Mesenteric fat pad (tissue), 1 donor: ENCODE data around the gene CHCHD10. TPM values are rescaled to one million over a fixed set of nuclear protein-coding genes. Genes with fewer than 3 reads are reported as not detected.

Experiments used
- DNase-seq: peaks from one replicate; pipeline ENCODE4 v3.0.0-alpha.2; 2020; ENCODE audit warnings: low spot score
- total RNA-seq: library from RNA; stranded (reverse); fragmentation: NEBNext Ultra II Directional; extraction: Animal tissue kit (Norgen Biotek cat#: 25700); gene quantifications from one replicate; pipeline ENCODE4 v1.2.1, GENCODE V29; 2021
- donor health status: DM: yes; HTN: yes; CAD: no.

The CHCHD10 gene
- total RNA-seq, 1 donor from 2014 or later, result 357 TPM

DNA sequence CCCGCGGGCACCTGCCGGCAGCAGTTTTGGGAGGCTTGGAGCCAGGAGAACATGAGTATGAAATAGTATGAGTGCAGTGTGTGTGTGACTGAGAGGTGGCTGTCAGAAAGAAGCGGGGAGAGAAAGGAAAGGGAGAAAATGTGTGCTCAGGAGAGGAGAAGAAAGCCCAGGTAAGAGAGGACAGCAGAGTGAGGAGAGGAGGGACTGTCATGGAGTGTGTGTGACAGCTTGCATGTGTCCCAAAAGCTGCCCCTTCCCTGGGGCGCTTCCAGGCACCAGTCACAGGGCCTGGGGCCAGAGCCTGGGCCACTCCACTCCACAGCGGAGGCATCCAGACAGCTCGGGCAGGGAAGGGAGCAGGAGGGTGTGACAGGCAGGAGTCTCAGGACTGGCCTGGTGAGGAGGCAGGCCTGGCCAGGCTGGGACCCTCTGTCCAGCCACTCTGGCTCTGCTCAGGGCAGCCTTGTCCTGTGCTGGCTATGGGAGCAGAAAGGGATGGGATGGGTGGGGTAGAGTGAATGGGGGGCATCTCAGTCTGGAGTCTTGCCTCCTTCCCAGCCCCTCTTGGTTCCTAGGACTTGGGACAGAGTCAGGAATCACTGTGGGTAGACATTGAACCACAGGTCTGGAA lies 5.8 kb upstream of the CHCHD10 start:
- no peak for DNase-seq

DNA sequence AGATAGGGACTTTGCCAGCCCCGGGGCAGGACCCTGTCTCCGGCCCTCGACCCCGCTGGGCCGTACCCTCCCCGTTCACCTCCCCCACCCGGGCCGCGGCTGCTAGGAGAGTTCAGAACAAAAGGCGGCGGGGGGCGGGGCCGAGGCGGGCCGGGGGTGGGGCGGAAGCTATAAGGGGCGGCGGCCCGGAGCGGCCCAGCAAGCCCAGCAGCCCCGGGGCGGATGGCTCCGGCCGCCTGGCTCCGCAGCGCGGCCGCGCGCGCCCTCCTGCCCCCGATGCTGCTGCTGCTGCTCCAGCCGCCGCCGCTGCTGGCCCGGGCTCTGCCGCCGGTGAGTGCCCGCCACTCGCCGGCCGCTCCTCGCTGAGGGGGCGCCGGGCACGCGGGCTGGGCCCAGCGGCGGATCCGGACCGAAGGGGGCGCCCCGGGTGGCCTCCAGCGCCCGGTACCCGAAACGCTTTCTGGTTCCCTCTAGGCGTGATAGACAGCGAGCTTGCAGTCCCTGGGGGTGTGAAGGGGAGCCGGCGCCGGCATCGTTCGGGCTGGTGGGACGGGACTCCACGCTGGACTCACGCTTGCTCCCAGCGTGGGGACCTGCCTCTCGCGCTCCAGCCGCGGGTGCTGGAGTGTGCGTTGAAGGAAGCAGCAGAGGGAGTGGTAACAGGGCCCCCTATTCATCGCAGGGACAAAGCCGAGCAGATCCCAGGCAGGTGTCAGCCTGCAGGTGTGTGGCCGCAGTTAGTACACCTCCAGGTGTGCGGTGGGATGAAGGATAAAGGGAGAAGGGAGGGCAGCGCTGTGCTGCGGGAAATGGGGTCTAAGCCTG lies 5.1 kb upstream of the CHCHD10 start, which contains the start of gene MMP11:
Gene MMP11, plus strand, starts transcription at position 201 of the 825 bp plus-strand sequence. Its CDS starts 22 bp downstream, at position 223.
- DNase-seq, result no peak

DNA sequence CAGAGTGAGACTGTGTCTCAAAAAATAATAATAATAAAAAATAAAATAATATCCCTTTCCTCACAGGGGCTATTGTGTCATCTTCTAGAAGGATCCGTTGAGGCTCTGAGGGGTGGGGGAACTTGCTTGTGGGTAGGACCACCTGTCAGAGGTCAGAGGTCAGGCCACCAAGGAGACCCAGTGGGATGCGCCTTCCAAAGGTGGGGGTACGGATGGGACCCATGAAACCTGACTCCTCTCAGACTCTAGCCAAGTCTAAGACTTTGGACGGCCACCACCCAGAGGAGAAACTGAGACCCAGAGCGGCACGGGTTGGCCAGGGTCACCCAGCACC lies 4.5 kb upstream of the CHCHD10 start:
- DNase-seq, result no peak

DNA sequence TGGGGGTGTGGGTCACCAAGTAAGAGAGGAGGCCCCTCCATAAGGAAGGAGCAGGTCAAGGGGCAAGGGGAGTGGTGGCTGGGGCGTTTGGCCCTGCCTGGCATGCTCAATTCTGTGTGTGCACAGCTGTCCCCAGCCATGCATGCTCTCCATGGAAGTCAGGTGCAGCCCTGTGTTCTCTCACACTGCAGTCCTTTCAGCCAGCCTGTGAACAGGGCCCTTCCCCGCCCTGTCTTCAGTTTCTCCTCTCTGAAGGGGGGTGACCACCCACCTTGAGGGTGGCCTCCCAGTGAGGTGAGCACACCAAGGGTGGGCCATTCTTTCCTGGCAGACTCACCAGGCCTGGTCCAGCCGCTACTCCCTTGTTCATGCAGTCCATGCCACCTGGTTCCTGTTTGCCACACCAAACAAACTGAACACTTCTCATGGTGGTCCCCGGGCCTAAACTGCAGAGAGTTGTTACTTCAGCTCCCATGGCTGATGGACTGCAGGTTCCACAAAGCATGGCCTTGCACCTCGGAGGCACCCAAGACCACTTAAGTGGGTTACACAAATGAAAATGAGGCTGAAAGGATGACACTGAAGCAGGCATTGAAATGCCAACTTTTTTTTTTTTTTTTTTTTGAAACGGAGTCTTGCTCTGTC lies 1.7 kb upstream of the CHCHD10 start:
- no peak for DNase-seq

DNA sequence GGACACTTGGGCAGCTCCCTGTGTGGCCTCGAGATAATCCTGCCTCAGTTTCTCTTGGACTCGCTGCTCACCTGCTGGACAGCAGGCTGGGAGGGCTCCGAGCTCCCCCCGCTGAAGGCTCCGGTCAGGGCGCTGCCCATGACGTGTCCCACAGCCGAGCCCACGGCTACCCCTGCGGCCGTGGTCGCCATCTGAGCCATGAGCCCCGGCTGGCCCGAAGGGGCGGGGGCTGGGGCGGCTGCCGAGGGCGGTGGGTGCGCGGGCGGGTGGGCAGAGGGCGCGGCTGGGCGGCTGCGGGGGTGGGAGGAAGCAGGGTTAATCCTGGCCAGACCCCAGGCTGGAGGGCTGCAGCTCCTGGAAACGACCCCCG lies 484 bp downstream of the CHCHD10 start:
- DNase-seq, result no peak

DNA sequence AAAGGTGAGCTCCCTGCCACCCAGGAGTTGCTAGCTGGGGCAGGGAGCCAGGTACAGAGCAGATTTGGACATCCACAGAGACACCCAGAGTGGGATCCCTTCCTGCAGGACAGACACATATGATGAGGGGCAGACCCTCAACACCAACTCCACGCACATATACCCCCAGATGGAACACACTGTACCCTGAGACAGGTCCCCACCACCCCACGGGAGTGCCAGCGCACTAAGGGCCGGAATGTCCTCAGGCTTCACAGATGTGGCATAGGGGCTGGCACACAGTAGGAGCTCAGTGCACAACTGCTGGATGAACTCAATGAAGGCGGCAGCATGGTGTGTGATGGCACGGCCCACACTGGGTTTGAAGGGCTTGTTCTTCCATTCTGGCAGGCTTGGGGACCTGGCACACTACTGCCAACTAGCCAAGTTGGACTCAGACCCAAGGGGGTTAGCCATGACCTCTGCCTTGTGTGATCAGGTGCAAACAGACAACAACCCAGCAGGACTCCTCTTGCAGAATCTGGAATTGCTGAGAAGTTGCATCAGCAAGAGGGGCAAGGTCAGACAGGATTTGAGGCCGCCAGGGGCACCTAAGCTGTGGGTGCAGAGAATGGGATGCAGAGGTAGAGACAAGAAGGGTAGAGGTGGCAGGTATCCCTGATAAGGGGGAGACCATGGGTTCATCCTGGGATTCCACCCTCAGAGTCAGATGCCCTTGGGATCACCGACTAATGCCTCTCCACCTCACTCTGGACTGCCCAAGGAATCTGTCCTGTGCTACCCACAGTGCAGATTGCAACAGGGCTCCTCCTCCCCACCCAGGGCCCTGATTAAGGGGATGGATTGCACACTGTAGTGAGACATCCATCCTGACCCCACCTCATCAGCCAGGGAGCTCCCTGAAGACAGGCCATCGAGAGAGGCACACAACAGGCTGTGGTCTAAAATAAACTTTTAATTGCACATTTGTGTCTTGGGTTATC lies 2.6 kb downstream of the CHCHD10 start:
- DNase-seq, result no peak

DNA sequence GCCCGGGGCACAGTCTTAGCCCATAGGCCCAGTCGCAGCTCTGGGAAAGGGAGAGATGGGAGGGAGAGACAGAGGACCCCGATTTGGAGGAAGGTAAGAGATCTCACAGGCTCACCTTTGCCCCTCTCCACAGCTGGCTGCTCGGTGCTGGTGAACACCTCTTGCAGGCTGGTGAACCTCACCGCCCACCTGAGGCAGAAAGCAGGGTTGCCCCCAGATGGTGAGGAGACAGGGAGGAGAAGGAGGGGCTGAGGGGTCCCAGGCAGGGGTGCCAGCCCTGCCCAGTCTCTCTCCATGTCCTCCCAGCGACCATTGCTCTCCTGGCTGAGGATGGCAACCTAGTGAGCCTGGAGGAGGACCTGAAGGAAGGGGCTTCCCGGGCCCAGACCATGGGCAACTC lies 3.8 kb downstream of the CHCHD10 start:
- DNase-seq, result no peak

DNA sequence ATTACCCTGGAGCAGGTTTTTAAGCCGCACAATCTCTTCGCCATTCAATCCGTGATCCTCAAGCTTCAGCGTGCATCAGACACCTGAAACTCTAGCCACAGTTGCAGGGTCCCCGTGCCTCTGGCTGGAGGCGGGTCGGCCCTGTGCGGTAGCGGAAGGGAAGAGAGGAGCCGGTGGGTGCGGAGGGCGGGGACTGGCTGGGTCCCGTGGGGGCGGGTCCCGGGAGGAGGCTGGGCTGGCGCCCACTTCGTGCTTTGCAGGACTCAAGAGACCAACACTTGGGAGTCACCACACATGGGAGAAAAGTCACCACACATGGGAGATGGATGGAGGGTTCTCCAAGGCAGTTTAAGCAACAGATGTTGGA lies 4.2 kb downstream of the CHCHD10 start:
- no peak for DNase-seq

DNA sequence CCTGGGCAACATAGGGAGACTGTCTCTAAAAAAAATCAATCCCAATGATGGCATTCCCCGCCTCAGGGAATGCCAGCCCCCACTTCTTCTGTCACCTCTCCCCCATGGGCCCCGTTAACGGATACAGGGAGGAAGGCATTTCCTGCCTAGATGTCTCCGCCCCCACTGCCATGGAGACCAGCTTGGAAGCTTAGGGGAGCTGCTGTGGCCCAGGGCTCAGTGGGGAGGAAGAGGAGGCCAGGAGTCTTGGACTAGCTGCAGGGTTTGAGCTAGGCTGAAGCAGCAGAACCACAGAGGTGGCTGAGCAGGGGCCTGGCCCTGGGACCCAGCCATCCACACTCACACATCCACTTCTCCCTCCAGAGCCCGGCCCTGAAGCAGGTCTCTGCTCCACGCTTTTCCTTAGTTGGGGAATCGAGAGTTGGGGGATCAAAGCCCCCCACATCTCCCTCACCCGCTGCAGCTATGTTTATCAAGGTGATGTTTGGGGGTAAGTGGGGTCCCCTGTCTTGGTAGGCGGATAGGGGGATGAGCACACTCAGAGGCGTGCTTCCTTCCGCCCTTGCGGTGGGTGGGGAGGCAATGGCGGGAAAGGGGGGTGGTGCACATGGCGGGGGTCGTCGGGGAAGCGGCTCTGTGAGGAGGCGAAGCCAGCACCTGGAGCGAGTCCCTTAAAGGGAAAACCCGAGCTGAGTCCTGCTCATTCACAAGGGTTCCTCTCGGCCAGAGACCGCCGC lies 4.8 kb downstream of the CHCHD10 start, which contains the start of gene C22orf15:
Gene C22orf15, plus strand, starts transcription at position 149 of the 737 bp plus-strand sequence. Its CDS starts 317 bp downstream, at position 466.
- no peak for DNase-seq

DNA sequence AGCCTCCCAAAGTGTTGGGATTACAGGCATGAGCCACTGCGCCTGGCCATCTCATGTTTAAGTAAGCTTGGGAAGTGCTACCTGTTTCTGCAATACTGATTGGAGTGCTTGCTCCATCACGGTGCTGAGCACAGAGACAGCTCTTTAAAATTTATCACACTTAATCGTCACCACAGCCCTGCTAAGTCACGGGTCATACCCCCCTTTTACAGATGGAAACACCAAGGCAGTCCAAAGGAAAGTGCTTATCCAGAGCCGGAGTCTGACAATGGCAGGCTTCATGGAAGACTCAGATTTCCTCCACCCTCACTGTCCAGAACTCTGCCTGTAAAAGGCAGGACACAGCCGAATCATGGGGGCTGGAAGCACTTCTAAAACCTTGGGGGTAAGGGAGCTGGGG lies 7.7 kb downstream of the CHCHD10 start:
- DNase-seq, result no peak

DNA sequence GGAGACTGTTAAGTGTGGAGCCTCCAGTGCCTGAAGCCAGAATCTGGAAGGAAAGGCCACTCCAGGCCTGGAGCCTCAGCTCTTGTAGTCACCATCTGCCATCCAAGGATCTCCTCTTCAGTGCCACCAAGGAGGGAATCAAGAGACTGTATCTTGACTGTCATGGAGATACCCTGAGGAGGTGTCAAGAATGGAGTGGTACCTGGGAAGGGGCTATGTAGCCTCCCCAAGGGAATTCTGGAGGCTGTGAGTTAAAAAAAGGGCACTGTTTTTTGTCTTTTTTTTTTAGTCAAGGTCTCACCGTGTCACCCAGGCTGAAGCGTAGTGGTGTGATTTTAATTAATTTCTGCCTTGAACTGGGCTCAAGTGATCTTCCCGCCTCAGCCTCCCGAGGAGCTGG lies 8.2 kb downstream of the CHCHD10 start:
- no peak for DNase-seq

DNA sequence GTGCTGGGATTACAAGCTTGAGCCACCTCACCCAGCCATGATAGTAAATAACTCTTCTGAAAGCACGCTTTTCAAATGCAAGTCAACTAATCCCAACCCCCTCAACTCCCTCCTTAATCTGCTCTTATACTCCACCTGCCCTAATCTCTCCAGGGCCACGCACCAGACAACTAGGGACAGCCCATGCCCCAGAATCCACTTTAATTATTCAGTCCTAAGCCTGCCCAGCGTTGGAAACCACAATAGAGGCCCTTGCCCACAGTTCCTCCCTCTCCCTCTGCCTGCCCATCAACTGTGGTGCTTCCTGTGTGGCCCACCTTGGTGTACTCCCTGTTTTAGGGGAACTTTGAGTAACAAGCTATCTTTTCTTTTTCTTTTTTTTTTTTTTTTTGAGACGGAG lies 10.9 kb downstream of the CHCHD10 start:
- DNase-seq, result no peak

DNA sequence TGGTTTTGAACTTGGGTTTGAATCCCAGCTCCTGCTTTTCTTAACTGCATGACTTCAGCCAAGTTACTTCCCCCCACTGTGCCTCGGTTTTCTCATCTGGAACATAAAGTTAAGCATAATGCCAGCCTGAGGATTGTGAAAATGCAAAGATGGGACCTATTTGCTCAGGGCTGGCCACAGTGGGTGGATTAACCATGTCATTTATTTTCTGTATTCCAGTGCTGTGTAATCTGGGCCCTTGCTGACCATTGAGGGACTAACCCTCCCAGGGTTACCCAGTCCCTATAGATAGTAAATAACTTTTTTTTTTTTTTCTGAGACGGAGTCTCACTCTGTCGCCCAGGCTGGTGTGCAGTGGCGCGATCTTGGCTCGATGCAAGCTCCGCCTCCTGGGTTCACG lies 12.1 kb downstream of the CHCHD10 start:
- DNase-seq, result no peak

DNA sequence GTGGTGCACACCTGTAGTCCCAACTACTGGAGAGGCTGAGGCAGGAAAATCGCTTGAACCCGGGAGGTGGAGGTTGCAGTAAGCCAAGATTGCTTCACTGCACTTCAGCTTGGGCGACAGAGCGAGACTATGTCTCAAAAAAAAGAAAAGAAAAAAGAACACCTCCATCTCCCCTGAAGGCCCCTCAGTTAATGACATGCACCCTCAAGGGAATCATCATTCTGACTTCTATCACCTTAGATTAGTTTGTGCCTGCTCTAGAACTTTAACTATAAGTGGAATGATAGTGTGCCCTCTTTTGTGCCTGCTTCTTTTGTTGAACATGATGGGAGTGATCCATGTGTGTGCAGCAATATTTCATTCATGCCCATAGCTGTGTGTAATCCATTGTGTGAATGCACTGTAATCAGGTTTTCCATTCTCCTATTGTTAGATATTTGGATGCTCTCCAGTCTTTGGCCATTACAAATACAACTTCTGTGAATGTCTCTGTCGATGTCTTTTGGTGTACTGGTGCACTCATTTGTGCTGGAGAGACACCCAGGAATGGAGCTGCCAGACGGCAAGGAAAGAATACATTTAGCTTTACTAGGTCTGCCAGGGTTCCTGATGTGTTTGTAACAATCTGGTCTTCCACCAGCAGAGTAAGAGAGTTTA lies 12.7 kb downstream of the CHCHD10 start:
- no peak for DNase-seq

DNA sequence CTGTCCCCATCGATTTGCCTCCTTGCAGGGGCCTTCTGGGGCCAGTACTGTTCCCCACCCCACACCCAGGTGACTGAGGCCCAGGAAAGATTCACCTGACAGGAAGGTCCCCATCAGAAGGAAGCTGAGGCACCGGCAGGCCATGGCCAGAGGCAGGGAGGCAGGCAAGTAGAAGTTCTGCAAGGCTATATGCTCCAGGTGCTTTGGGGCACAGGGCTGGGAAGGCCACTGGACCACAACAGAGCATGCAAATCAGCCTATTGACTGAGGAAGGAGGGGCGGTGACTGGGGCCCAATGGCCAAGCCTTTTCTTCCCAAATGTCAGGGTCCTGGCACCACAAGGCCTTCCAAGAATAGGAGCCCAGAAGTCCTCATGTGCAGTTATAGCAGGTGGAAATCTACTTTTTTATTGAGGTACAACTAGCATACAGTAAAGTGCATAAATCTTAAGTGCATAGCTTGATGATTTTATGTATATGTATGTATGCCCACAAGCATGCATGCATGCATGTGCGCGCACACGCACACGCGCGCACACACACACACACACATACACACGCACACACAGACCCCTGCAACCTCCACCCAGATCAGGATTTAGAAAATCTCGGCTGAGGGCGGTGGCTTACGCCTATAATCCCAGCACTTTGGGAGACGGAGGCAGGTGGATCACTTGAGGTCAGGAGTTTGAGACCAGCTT lies 13.4 kb downstream of the CHCHD10 start, which contains the start of gene VPREB3:
Gene VPREB3, minus strand, starts transcription at position 206 of the 700 bp plus-strand sequence. Its CDS starts 62 bp downstream, at position 144.
- DNase-seq, result no peak

DNA sequence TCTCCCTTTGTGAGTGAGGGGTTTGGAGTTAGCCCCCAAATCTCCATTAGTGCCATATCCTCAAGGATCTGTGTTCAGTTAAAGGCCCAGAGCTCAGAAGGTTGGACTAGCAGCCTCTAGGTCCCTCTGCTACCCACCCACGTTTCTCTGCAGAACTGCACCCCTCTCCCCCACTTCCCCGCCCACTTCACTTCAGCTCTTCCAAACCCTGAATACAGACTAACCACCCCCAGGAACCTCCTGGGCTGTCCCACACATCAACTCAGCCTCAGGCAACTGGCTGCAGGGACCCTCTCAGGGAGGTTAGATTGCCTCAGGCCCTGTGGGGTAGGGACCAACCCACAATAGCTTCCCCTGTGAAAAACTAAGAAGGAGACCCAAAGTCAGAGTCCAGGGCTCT lies 14.4 kb downstream of the CHCHD10 start:
- no peak for DNase-seq

DNA sequence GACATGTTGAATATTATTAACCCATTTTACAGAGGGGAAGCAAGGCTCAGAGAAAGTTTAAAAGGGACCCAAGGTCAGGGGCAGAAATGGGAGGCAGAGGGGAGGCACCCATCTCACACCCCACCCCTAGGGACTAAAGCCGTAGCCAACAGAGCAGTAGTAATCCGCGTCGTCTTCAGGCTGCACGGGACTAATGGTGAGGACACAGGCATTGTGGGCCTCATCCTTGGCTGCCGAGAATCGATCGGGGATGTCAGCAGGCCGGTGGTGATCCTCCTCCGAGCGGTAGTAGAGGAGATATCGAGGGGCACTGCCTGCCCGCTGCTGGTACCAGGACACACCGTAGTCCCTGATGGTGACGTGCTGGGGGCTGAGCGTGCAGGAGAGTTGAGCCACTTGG lies 15.0 kb downstream of the CHCHD10 start:
- no peak for DNase-seq

DNA sequence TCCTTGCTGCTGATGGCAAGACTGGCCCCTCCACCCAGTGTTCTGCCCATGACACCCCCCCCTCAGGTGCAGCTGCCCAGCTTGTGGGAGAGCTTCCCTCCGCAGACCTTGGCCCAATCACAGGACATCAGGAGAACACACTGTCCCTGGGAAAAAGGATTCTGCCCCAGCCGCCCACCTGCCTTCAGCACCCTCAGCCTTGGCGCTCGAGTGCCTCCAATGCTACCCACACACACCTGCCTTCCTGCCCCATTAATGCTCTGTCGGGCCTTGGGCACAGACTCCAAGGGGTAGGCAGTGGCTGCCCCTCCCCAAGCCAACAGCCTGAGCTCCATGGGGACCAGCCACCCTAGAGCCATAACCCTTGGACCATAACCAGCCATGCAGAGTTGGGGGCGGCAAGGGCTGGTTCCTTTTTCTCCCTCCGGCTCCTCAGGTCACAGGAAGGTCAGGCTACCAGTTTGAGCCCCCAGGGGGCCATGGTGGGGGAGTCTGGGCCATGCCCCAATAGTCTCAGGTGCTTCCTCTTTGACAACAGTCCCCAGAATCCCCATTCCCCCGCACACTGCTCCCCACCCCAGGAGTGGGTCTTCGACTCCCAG lies 15.6 kb downstream of the CHCHD10 start:
- no peak for DNase-seq
